ENCODE data around the gene YIPF4. TPM values are rescaled to one million over a fixed set of nuclear protein-coding genes. Genes with fewer than 3 reads are reported as not detected.

Gene YIPF4
- total and polyA plus RNA-seq, 7 donors = 10.2 to 26.4 (median 16.1) TPM

- intact Hi-C loops (cut with DNase I) = no loop called here
These were observed 27.4 kb upstream of the YIPF4 start for GRCh38 chr2:32250290-32250689.

DNA sequence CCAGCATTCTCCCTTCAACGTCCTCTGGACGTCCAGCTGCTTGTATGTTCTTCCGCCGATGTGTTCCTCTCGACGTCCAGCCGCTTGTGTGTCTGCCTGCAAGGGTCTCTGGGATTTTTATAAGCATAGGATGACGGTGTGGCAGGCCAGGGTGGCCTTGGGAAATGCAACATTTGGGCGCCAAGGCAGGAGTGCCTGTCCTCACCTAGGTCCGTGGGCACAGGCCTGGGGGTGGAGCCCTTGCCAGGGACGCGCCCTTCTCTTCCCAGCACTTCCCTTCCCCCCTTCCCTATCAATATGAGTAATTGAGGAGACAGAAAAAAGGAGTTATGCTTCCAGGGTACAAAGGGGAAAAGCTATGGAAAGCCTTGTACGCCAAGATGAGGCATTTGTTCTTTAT, 19.5 kb upstream of the YIPF4 start:
- no peak overlapping the region for H3K27ac ChIP-seq
- H3K27me3 ChIP-seq = no peaks in the 10 kb centered on the region
- H3K4me1 ChIP-seq = no peaks in the 10 kb centered on the region
- intact Hi-C loops (cut with DNase I) = no loop called here
- H3K9me3 ChIP-seq = no peaks in the 10 kb centered on the region
- TF ChIP-seq CTCF (IDR thresholded peaks at IDR 0.05) (no peak), POLR2A (IDR thresholded peaks at IDR 0.05) (no peak), POLR2AphosphoS5 (IDR thresholded peaks at IDR 0.05) (no peak), EP300 (IDR thresholded peaks at IDR 0.05) (no peak)
- H3K4me3 ChIP-seq = no peak overlapping the region
- H3K36me3 ChIP-seq = no peaks in the 10 kb centered on the region
- DNase-seq = no peak
- WGBS, 2 donors = 85 to 89% methylated on average over 13 of the region's 13 CpGs

More at GRCh38 chr2:32250290-32250689, 27.4 kb upstream of the YIPF4 start:
- H3K27ac ChIP-seq = peak overlapping the region in 1 of 4 donors; percentile 54
- no peaks in the 10 kb centered on the region for H3K36me3 ChIP-seq
- H3K27me3 ChIP-seq = no peaks in the 10 kb centered on the region
- TF ChIP-seq EP300 (IDR thresholded peaks at IDR 0.05) = no peak
- DNase-seq = no peak
- no peaks in the 10 kb centered on the region for H3K9me3 ChIP-seq
- H3K4me1 ChIP-seq = peaks cover 0 to 20% (median 5%) of the 10 kb centered on the region in 4 donors
- H3K4me3 ChIP-seq = peak overlapping the region in 1 of 4 donors; percentile 6
- 88 to 89% methylated on average over 10 of the region's 10 CpGs for WGBS, 2 donors

GRCh38 chr2:32260376-32260775, 17.3 kb upstream of the YIPF4 start:
- intact Hi-C loops (cut with DNase I) = no loop called here
- no peak overlapping the region for H3K27ac ChIP-seq
- no peaks in the 10 kb centered on the region for H3K27me3 ChIP-seq
- TF ChIP-seq CTCF (IDR thresholded peaks at IDR 0.05) = no peak
- no peak for TF ChIP-seq EP300 (IDR thresholded peaks at IDR 0.05)
- no peak for TF ChIP-seq POLR2A (IDR thresholded peaks at IDR 0.05)
- no peak for TF ChIP-seq POLR2AphosphoS5 (IDR thresholded peaks at IDR 0.05)
- WGBS, 2 donors = 83 to 89% methylated on average over 2 of the region's 2 CpGs
- H3K36me3 ChIP-seq = no peaks in the 10 kb centered on the region
- no peaks in the 10 kb centered on the region for H3K4me1 ChIP-seq
- no peaks in the 10 kb centered on the region for H3K9me3 ChIP-seq
- H3K4me3 ChIP-seq = no peak overlapping the region
- DNase-seq = no peak

DNA sequence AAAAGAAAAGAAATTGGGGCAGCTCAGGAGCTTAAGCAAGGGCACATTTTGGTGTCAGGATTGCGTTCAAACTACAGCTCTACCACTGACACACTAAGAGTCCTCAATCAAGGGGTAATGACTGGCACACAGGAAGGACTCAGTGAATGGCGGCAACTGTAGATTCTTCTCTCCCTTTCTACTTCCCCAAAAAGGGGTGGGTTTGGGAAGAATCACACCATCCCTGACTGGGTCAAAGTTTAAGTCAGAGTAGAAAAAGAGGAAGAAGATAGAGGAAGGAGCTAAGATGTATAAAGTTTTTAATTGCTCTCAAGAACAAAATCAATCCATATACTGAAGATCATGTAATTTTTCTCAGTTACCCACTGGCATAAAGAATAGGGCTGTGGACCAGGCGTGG, 15.6 kb upstream of the YIPF4 start:
- TF ChIP-seq CTCF (IDR thresholded peaks at IDR 0.05) = no peak
- no peak for TF ChIP-seq EP300 (IDR thresholded peaks at IDR 0.05)
- TF ChIP-seq POLR2AphosphoS5 (IDR thresholded peaks at IDR 0.05) = no peak
- TF ChIP-seq POLR2A (IDR thresholded peaks at IDR 0.05) = no peak
- 80 to 88% methylated on average over 3 of the region's 3 CpGs for WGBS, 2 donors
- DNase-seq = no peak
- H3K9me3 ChIP-seq = no peaks in the 10 kb centered on the region
- no peaks in the 10 kb centered on the region for H3K27me3 ChIP-seq
- no peak overlapping the region for H3K27ac ChIP-seq
- intact Hi-C loops (cut with DNase I) = no loop called here
- no peaks in the 10 kb centered on the region for H3K4me1 ChIP-seq
- H3K36me3 ChIP-seq = no peaks in the 10 kb centered on the region
- H3K4me3 ChIP-seq = no peak overlapping the region

DNA sequence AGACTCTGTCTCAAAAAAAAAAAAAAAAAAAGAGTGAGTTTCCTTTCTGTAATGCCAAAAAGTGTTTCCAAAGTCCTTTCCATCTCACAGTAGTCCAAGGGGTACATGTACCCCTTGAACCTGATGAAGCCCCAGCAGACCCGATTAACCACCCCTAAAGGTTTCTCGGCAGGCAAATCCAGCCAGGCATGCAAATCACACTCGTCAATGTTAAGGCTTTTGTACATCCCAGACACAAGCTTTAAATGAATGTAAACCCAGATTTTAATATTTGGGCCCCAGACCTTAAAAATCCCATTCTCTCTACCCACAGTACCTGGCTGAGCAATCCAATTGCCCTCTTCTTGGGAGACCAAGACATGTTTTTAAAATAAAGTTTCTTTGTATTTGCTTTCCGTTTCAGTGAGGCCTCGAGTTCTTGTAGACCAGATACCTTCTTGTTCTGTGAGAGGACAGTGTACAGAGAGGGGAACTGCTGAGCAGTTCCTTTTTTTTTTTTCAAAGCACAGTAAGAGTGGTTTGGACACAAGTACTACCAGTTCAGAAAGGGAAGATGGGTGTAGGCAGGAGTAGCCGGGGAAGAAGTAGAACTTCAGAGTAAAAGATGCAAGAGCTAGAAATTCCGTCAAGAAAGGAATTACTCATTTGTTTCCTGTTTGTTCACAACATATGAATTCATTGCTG, 13.1 kb upstream of the YIPF4 start, which contains the start of gene NLRC4:
NLRC4 (minus strand) TSS at position 465 of the 684 bp plus-strand sequence. CDS start 8,111 bp downstream, outside the sequence.
- peak within 1 kb of the TSS in 2 of 4 donors; percentile 36 to 43 for H3K27ac ChIP-seq
- H3K4me3 ChIP-seq = peak within 1 kb of the TSS in 1 of 4 donors; percentile 13

More for the DNA sequence above, 13.1 kb upstream of the YIPF4 start, which contains the start of gene NLRC4:
- H3K36me3 ChIP-seq = no peaks in the 10 kb centered on the region
- intact Hi-C loops (cut with DNase I) = no loop called here
- no peaks in the 10 kb centered on the region for H3K4me1 ChIP-seq
- DNase-seq = no peak
- H3K9me3 ChIP-seq = no peaks in the 10 kb centered on the region
- TF ChIP-seq POLR2AphosphoS5 (IDR thresholded peaks at IDR 0.05) (no peak), CTCF (IDR thresholded peaks at IDR 0.05) (no peak), EP300 (IDR thresholded peaks at IDR 0.05) (no peak), POLR2A (IDR thresholded peaks at IDR 0.05) (no peak)
- no peaks in the 10 kb centered on the region for H3K27me3 ChIP-seq
- 58 to 82% methylated on average over 7 of the region's 7 CpGs for WGBS, 2 donors
